ENCODE results near the gene BAIAP2. TPM values are rescaled to one million over a fixed set of nuclear protein-coding genes. Genes with fewer than 3 reads are reported as not detected.

Gene BAIAP2
- total and polyA plus RNA-seq, 2 of the 13 experiments (the other 11 are each of a cell fraction or from before 2014, with no cell fraction given) = 22.5 to 24.0 TPM

- Histone ChIP-seq H3K4me1 (ENCODE audit: insufficient read depth, low read length) (peaks cover 14% of the 10 kb centered on the region), H4K20me1 (ENCODE audit: insufficient read depth, low read length) (peaks cover 3% of the 10 kb centered on the region; the same call in 1 of the 2 replicates), H3K9ac (ENCODE audit: insufficient read depth, low read depth, low read length) (no peak overlapping the region), H3K79me2 (ENCODE audit: insufficient read depth, low read length) (no peaks in the 10 kb centered on the region), H3K27ac (ENCODE audit: extremely low read length, insufficient read depth, low read length) (no peak overlapping the region), H3K4me3 (replicated peaks in 1 of 3; ENCODE audit: insufficient read depth in 1 of 3, low read depth in 2 of 3, low read length in 3 of 3) (no peak overlapping the region), H3K9me3 (ENCODE audit: low read length) (no peaks in the 10 kb centered on the region), H2AFZ (ENCODE audit: low read length) (no peak overlapping the region), H3K4me2 (ENCODE audit: low read depth, low read length) (no peak overlapping the region), H3K36me3 (replicated peaks in 1 of 2; ENCODE audit: control insufficient read depth in 1 of 2, insufficient read depth in 2 of 2, low read length in 2 of 2) (peaks cover 21 to 37% of the 10 kb centered on the region in 2 experiments; a peak in 4 of 5 replicates), H3K27me3 (ENCODE audit: control insufficient read depth in 1 of 2, insufficient read depth in 2 of 2, low read length in 2 of 2) (no peaks in the 10 kb centered on the region)
- CTCF ChIA-PET (ENCODE audit: low intra/inter-chr PET ratio, low total read pairs) = no interaction called here
- WGBS (ENCODE audit: low lambda C conversion rate) = 94% methylated on average over 22 of the region's 22 CpGs
- TF ChIP-seq KLF12 (CRISPR knock-in tag; IDR thresholded peaks at IDR 0.05; ENCODE audit: borderline replicate concordance) (no peak), EED (CRISPR knock-in tag; IDR thresholded peaks at IDR 0.05) (0 out of 2 replicates have a peak, but pooled peaks have one; percentile 28)
- POLR2A ChIA-PET = no interaction called here
- intact Hi-C loops (cut with micrococcal nuclease; ENCODE audit: unreplicated experiment) = no loop called here
- DNase-seq (ENCODE audit: low spot score) (no peak), ATAC-seq (no peak), FAIRE-seq (no peak)
- in situ Hi-C loops (cut with HindIII; ENCODE audit: extremely low pct_ligation_motif_present, low pct_unique_long_range_greater_than_20kb) = no loop called here
- BruUV-seq (replicated peaks) = no TSS peak
These were observed 28.4 kb downstream of the BAIAP2 start for GRCh38 chr17:81063106-81064093.

- in situ Hi-C loops (cut with HindIII; ENCODE audit: extremely low pct_ligation_motif_present, low pct_unique_long_range_greater_than_20kb) = no loop called here
- H3K4me2 ChIP-seq (ENCODE audit: low read depth, low read length) = no peak overlapping the region
- no peaks in the 10 kb centered on the region for H3K27me3 ChIP-seq (ENCODE audit: control insufficient read depth in 1 of 2, insufficient read depth in 2 of 2, low read length in 2 of 2)
- H3K4me1 ChIP-seq (ENCODE audit: insufficient read depth, low read length) = peaks cover 18% of the 10 kb centered on the region
- H2AFZ ChIP-seq (ENCODE audit: low read length) = no peak overlapping the region
- H4K20me1 ChIP-seq (ENCODE audit: insufficient read depth, low read length) = no peaks in the 10 kb centered on the region; the same call in 1 of the 2 replicates
- H3K79me2 ChIP-seq (ENCODE audit: insufficient read depth, low read length) = no peaks in the 10 kb centered on the region
- ChIA-PET CTCF (ENCODE audit: low intra/inter-chr PET ratio, low total read pairs) (no interaction called here), POLR2A (interaction anchor here (1.2 kb wide), 1 partner anchor 18 kb away, joined by 5 read pairs; no protein-coding TSS in a partner anchor)
- no peak for ATAC-seq
- H3K27ac ChIP-seq (ENCODE audit: extremely low read length, insufficient read depth, low read length) = no peak overlapping the region
- no peak for DNase-seq (ENCODE audit: low spot score)
- WGBS (ENCODE audit: low lambda C conversion rate) = 94% methylated on average over 18 of the region's 19 CpGs
- no TSS peak for BruUV-seq (replicated peaks)
- no peaks in the 10 kb centered on the region for H3K9me3 ChIP-seq (ENCODE audit: low read length)
- no peak for FAIRE-seq
- no peak overlapping the region for H3K9ac ChIP-seq (ENCODE audit: insufficient read depth, low read depth, low read length)
- no peak overlapping the region for H3K4me3 ChIP-seq (replicated peaks in 1 of 3; ENCODE audit: insufficient read depth in 1 of 3, low read depth in 2 of 3, low read length in 3 of 3)
- H3K36me3 ChIP-seq (replicated peaks in 1 of 2; ENCODE audit: control insufficient read depth in 1 of 2, insufficient read depth in 2 of 2, low read length in 2 of 2) = peaks cover 13 to 24% of the 10 kb centered on the region in 2 experiments; a peak in 4 of 5 replicates
- no peak for TF ChIP-seq EP300 (IDR thresholded peaks at IDR 0.05; ENCODE audit: low read depth in 2 of 2, low read length in 2 of 2)
- no peak for TF ChIP-seq EP300 (CRISPR knock-in tag; IDR thresholded peaks at IDR 0.05; ENCODE audit: borderline replicate concordance)
- TF ChIP-seq CEBPZ (IDR thresholded peaks at IDR 0.05; ENCODE audit: low read length) = no peak
- no peak for TF ChIP-seq GATA4 (IDR thresholded peaks at IDR 0.05; ENCODE audit: borderline replicate concordance, low read depth)
- no peak for TF ChIP-seq SOX13 (IDR thresholded peaks at IDR 0.05)
- TF ChIP-seq SOX13 (CRISPR knock-in tag; conservative IDR thresholded peaks at IDR 0.05 in 1 of 2, IDR thresholded peaks at IDR 0.05 in 1 of 2) = no peak
- TF ChIP-seq ZC3H4 (CRISPR knock-in tag; IDR thresholded peaks at IDR 0.05; ENCODE audit: borderline replicate concordance) = no peak
- no peak for TF ChIP-seq NKX3-1 (CRISPR knock-in tag; IDR thresholded peaks at IDR 0.05)
- TF ChIP-seq YY1 (IDR thresholded peaks at IDR 0.05; ENCODE audit: insufficient read depth, insufficient replicate concordance, low read depth, low read length) = no peak
- no peak for TF ChIP-seq ATAD3A (CRISPR knock-in tag; IDR thresholded peaks at IDR 0.05)
- intact Hi-C loops (cut with micrococcal nuclease; ENCODE audit: unreplicated experiment) = no loop called here
These were observed 29.9 kb downstream of the BAIAP2 start for GRCh38 chr17:81064678-81065475.
